Measurements from ENCODE around the gene GABRR2.

The GABRR2 gene

GRCh38 chr6:89315249-89315885 is at the start of gene GABRR2:
GABRR2 (minus strand) TSS chr6:89315299; CDS start chr6:89315165, 134 bp downstream.
- no peak for DNase-seq (ENCODE audit: low spot score)

GRCh38 chr6:89364586-89364985 is 49.5 kb upstream of the GABRR2 start:
- DNase-seq (ENCODE audit: low spot score): no peak

- no peak for DNase-seq (ENCODE audit: low spot score)
Measured at GRCh38 chr6:89361171-89361570, 46.1 kb upstream of the GABRR2 start.

GRCh38 chr6:89360415-89360999 is 45.4 kb upstream of the GABRR2 start:
- DNase-seq (ENCODE audit: low spot score): no peak

- no peak for DNase-seq (ENCODE audit: low spot score)
Measured at GRCh38 chr6:89359561-89359960, 44.5 kb upstream of the GABRR2 start.

- peak; percentile 28 for DNase-seq (ENCODE audit: low spot score)
Measured at GRCh38 chr6:89357390-89357789, 42.3 kb upstream of the GABRR2 start.

GRCh38 chr6:89356642-89357170 is 41.6 kb upstream of the GABRR2 start:
- no peak for DNase-seq (ENCODE audit: low spot score)

- DNase-seq (ENCODE audit: low spot score): no peak
Measured at GRCh38 chr6:89355511-89356194, 40.6 kb upstream of the GABRR2 start.

- no peak for DNase-seq (ENCODE audit: low spot score)
Measured at GRCh38 chr6:89353702-89354392, 38.7 kb upstream of the GABRR2 start.

- no peak for DNase-seq (ENCODE audit: low spot score)
Measured at GRCh38 chr6:89353118-89353556, 38.0 kb upstream of the GABRR2 start.

- DNase-seq (ENCODE audit: low spot score): peak; percentile 85
Measured at GRCh38 chr6:89352278-89353117, 37.4 kb upstream of the GABRR2 start, which contains the start of gene UBE2J1. UBE2J1 (minus strand) TSS chr6:89352722; CDS start chr6:89352569, 153 bp downstream.

- DNase-seq (ENCODE audit: low spot score): no peak
Measured at GRCh38 chr6:89351671-89352277, 36.7 kb upstream of the GABRR2 start.

GRCh38 chr6:89350281-89350966 is 35.3 kb upstream of the GABRR2 start:
- no peak for DNase-seq (ENCODE audit: low spot score)

GRCh38 chr6:89348372-89348771 is 33.3 kb upstream of the GABRR2 start:
- DNase-seq (ENCODE audit: low spot score): no peak

GRCh38 chr6:89347825-89348224 is 32.7 kb upstream of the GABRR2 start:
- DNase-seq (ENCODE audit: low spot score): no peak

- no peak for DNase-seq (ENCODE audit: low spot score)
Measured at GRCh38 chr6:89346433-89346832, 31.3 kb upstream of the GABRR2 start.

- DNase-seq (ENCODE audit: low spot score): no peak
Measured at GRCh38 chr6:89339565-89339964, 24.5 kb upstream of the GABRR2 start.

- no peak for DNase-seq (ENCODE audit: low spot score)
Measured at GRCh38 chr6:89335164-89335563, 20.1 kb upstream of the GABRR2 start.

- no peak for DNase-seq (ENCODE audit: low spot score)
Measured at GRCh38 chr6:89330910-89331309, 15.8 kb upstream of the GABRR2 start.

GRCh38 chr6:89328976-89329375 is 13.9 kb upstream of the GABRR2 start:
- no peak for DNase-seq (ENCODE audit: low spot score)

All from hematopoietic multipotent progenitor cell treated with erythropoietin and hydrocortisone succinate and interleukin-3 and kit ligand, for 15 days (in vitro differentiated cells).